ENCODE data around the gene AASS. TPM values are rescaled to one million over a fixed set of nuclear protein-coding genes. Genes with fewer than 3 reads are reported as not detected.

Gene AASS
- total RNA-seq, 1 donor from 2014 or later, result 1.0 TPM

- Mint-ChIP-seq H3K27me3 (ENCODE audit: insufficient read depth) (no peaks in the 10 kb centered on the region), H3K36me3 (ENCODE audit: low read depth) (no peaks in the 10 kb centered on the region), H3K4me1 (ENCODE audit: low read depth) (no peaks in the 10 kb centered on the region), H3K9me3 (no peaks in the 10 kb centered on the region), H3K4me3 (no peak overlapping the region), H3K27ac (no peak overlapping the region)
- no peak for DNase-seq (ENCODE audit: low spot score)
- intact Hi-C loops (cut with micrococcal nuclease), result no loop called here
Observed at GRCh38 chr7:122094549-122094948, 49.5 kb downstream of the AASS start.

- Mint-ChIP-seq H3K9me3 (no peaks in the 10 kb centered on the region), H3K4me3 (no peak overlapping the region), H3K4me1 (ENCODE audit: low read depth) (no peaks in the 10 kb centered on the region), H3K27me3 (ENCODE audit: insufficient read depth) (no peaks in the 10 kb centered on the region), H3K36me3 (ENCODE audit: low read depth) (no peaks in the 10 kb centered on the region), H3K27ac (no peak overlapping the region)
- intact Hi-C loops (cut with micrococcal nuclease), result loop anchor here (1.0 kb wide), 1 partner anchor 436 kb away; no protein-coding TSS in a partner anchor
- DNase-seq (ENCODE audit: low spot score), result peak; percentile 25
Observed at GRCh38 chr7:122092964-122093797, 50.9 kb downstream of the AASS start.

- Mint-ChIP-seq H3K4me1 (ENCODE audit: low read depth) (no peaks in the 10 kb centered on the region), H3K27ac (no peak overlapping the region), H3K9me3 (no peaks in the 10 kb centered on the region), H3K4me3 (no peak overlapping the region), H3K36me3 (ENCODE audit: low read depth) (no peaks in the 10 kb centered on the region), H3K27me3 (ENCODE audit: insufficient read depth) (no peaks in the 10 kb centered on the region)
- intact Hi-C loops (cut with micrococcal nuclease), result no loop called here
- no peak for DNase-seq (ENCODE audit: low spot score)
Observed at GRCh38 chr7:122082670-122083069, 61.4 kb downstream of the AASS start.

GRCh38 chr7:122082160-122082559 is 61.9 kb downstream of the AASS start:
- Mint-ChIP-seq H3K9me3 (no peaks in the 10 kb centered on the region), H3K36me3 (ENCODE audit: low read depth) (no peaks in the 10 kb centered on the region), H3K4me1 (ENCODE audit: low read depth) (no peaks in the 10 kb centered on the region), H3K27me3 (ENCODE audit: insufficient read depth) (no peaks in the 10 kb centered on the region), H3K27ac (no peak overlapping the region), H3K4me3 (no peak overlapping the region)
- intact Hi-C loops (cut with micrococcal nuclease), result no loop called here
- DNase-seq (ENCODE audit: low spot score), result no peak

GRCh38 chr7:122073635-122074034 is 70.4 kb downstream of the AASS start:
- Mint-ChIP-seq H3K4me1 (ENCODE audit: low read depth) (no peaks in the 10 kb centered on the region), H3K36me3 (ENCODE audit: low read depth) (no peaks in the 10 kb centered on the region), H3K9me3 (no peaks in the 10 kb centered on the region), H3K27me3 (ENCODE audit: insufficient read depth) (no peaks in the 10 kb centered on the region), H3K27ac (no peak overlapping the region), H3K4me3 (no peak overlapping the region)
- no peak for DNase-seq (ENCODE audit: low spot score)
- intact Hi-C loops (cut with micrococcal nuclease), result no loop called here

GRCh38 chr7:122072924-122073599 is 71.0 kb downstream of the AASS start:
- DNase-seq (ENCODE audit: low spot score), result no peak
- Mint-ChIP-seq H3K27me3 (ENCODE audit: insufficient read depth) (no peaks in the 10 kb centered on the region), H3K9me3 (no peaks in the 10 kb centered on the region), H3K4me3 (no peak overlapping the region), H3K36me3 (ENCODE audit: low read depth) (no peaks in the 10 kb centered on the region), H3K27ac (no peak overlapping the region), H3K4me1 (ENCODE audit: low read depth) (no peaks in the 10 kb centered on the region)
- intact Hi-C loops (cut with micrococcal nuclease), result no loop called here

GRCh38 chr7:122072272-122072671 is 71.8 kb downstream of the AASS start:
- no peaks in the 10 kb centered on the region for H3K9me3 Mint-ChIP-seq
- no peaks in the 10 kb centered on the region for H3K27me3 Mint-ChIP-seq (ENCODE audit: insufficient read depth)
- no peaks in the 10 kb centered on the region for H3K4me1 Mint-ChIP-seq (ENCODE audit: low read depth)
- intact Hi-C loops (cut with micrococcal nuclease), result no loop called here
- no peaks in the 10 kb centered on the region for H3K36me3 Mint-ChIP-seq (ENCODE audit: low read depth)
- DNase-seq (ENCODE audit: low spot score), result no peak
- H3K4me3 Mint-ChIP-seq, result no peak overlapping the region
- H3K27ac Mint-ChIP-seq, result no peak overlapping the region

GRCh38 chr7:122070834-122071233 is 73.2 kb downstream of the AASS start:
- Mint-ChIP-seq H3K36me3 (ENCODE audit: low read depth) (no peaks in the 10 kb centered on the region), H3K27ac (no peak overlapping the region), H3K4me1 (ENCODE audit: low read depth) (no peaks in the 10 kb centered on the region), H3K4me3 (no peak overlapping the region), H3K27me3 (ENCODE audit: insufficient read depth) (no peaks in the 10 kb centered on the region), H3K9me3 (no peaks in the 10 kb centered on the region)
- intact Hi-C loops (cut with micrococcal nuclease), result no loop called here
- DNase-seq (ENCODE audit: low spot score), result no peak

GRCh38 chr7:122070062-122070461 is 74.0 kb downstream of the AASS start:
- Mint-ChIP-seq H3K9me3 (no peaks in the 10 kb centered on the region), H3K4me3 (no peak overlapping the region), H3K4me1 (ENCODE audit: low read depth) (no peaks in the 10 kb centered on the region), H3K36me3 (ENCODE audit: low read depth) (no peaks in the 10 kb centered on the region), H3K27me3 (ENCODE audit: insufficient read depth) (no peaks in the 10 kb centered on the region), H3K27ac (no peak overlapping the region)
- intact Hi-C loops (cut with micrococcal nuclease), result no loop called here
- no peak for DNase-seq (ENCODE audit: low spot score)

- intact Hi-C loops (cut with micrococcal nuclease), result no loop called here
- Mint-ChIP-seq H3K4me1 (ENCODE audit: low read depth) (no peaks in the 10 kb centered on the region), H3K27me3 (ENCODE audit: insufficient read depth) (no peaks in the 10 kb centered on the region), H3K9me3 (no peaks in the 10 kb centered on the region), H3K36me3 (ENCODE audit: low read depth) (no peaks in the 10 kb centered on the region), H3K4me3 (no peak overlapping the region), H3K27ac (no peak overlapping the region)
- DNase-seq (ENCODE audit: low spot score), result no peak
Observed at GRCh38 chr7:122068999-122069398, 75.0 kb downstream of the AASS start.

GRCh38 chr7:122068046-122068445 is 76.0 kb downstream of the AASS start:
- Mint-ChIP-seq H3K27me3 (ENCODE audit: insufficient read depth) (no peaks in the 10 kb centered on the region), H3K4me3 (no peak overlapping the region), H3K4me1 (ENCODE audit: low read depth) (no peaks in the 10 kb centered on the region), H3K27ac (no peak overlapping the region), H3K9me3 (no peaks in the 10 kb centered on the region), H3K36me3 (ENCODE audit: low read depth) (no peaks in the 10 kb centered on the region)
- DNase-seq (ENCODE audit: low spot score), result no peak
- intact Hi-C loops (cut with micrococcal nuclease), result no loop called here

GRCh38 chr7:122067077-122067476 is 77.0 kb downstream of the AASS start:
- no peak overlapping the region for H3K27ac Mint-ChIP-seq
- H3K9me3 Mint-ChIP-seq, result no peaks in the 10 kb centered on the region
- H3K27me3 Mint-ChIP-seq (ENCODE audit: insufficient read depth), result no peaks in the 10 kb centered on the region
- no peaks in the 10 kb centered on the region for H3K4me1 Mint-ChIP-seq (ENCODE audit: low read depth)
- H3K36me3 Mint-ChIP-seq (ENCODE audit: low read depth), result no peaks in the 10 kb centered on the region
- intact Hi-C loops (cut with micrococcal nuclease), result no loop called here
- H3K4me3 Mint-ChIP-seq, result no peak overlapping the region
- no peak for DNase-seq (ENCODE audit: low spot score)

GRCh38 chr7:122064971-122065370 is 79.1 kb downstream of the AASS start:
- intact Hi-C loops (cut with micrococcal nuclease), result no loop called here
- no peaks in the 10 kb centered on the region for H3K4me1 Mint-ChIP-seq (ENCODE audit: low read depth)
- H3K27me3 Mint-ChIP-seq (ENCODE audit: insufficient read depth), result no peaks in the 10 kb centered on the region
- no peak overlapping the region for H3K4me3 Mint-ChIP-seq
- DNase-seq (ENCODE audit: low spot score), result no peak
- no peaks in the 10 kb centered on the region for H3K9me3 Mint-ChIP-seq
- no peaks in the 10 kb centered on the region for H3K36me3 Mint-ChIP-seq (ENCODE audit: low read depth)
- H3K27ac Mint-ChIP-seq, result no peak overlapping the region

All from activated T-helper 1 cell treated with anti-CD3 and anti-CD28 coated beads, Interleukin-12 subunit alpha, Interleukin-12 subunit beta, Interleukin-2, Interleukin-4 antibody, amounts not matched to agents 30 ng/mL and 10 ng/mL and 1 ng/mL, durations not matched to agents 14 hours and 24 hours and 36 hours (primary cell).